Small intestine (tissue), 7 donors: ENCODE data around the gene UBE2L5. TPM values are rescaled to one million over a fixed set of nuclear protein-coding genes. Genes with fewer than 3 reads are reported as not detected.

Source experiments
- DNase-seq, 2 donors: peaks; one replicate each; pipeline versions ENCODE4 v3.0.0 to v3.0.0-alpha.2; 2013
- FAIRE-seq: peaks from 2 replicates; lab custom pipeline; 2012; peaks lifted over from hg19 to GRCh38; lab: Jason Lieb, UNC
- H3K27ac ChIP-seq, 3 donors: one replicate each; pipeline ENCODE4 v1.5.1; 2013; ENCODE audit warnings: low read length in 2 of 3, mild to moderate bottlenecking in 2 of 3, control low read depth in 1 of 3, inconsistent platforms in 1 of 3, low read depth in 1 of 3, moderate library complexity in 1 of 3
- H3K27me3 ChIP-seq, 3 donors: one replicate each; pipeline ENCODE4 v1.6.1; 2013; ENCODE audit warnings: low read length in 3 of 3, inconsistent platforms in 1 of 3; ENCODE audit not compliant: control insufficient read depth in 3 of 3, insufficient read depth in 3 of 3
- H3K36me3 ChIP-seq, 3 donors: one replicate each; pipeline ENCODE4 v1.6.1; 2013; ENCODE audit warnings: low read length in 3 of 3, inconsistent platforms in 1 of 3, low read depth in 1 of 3, mild to moderate bottlenecking in 1 of 3, moderate library complexity in 1 of 3; ENCODE audit not compliant: control insufficient read depth in 3 of 3, insufficient read depth in 2 of 3
- H3K4me1 ChIP-seq, 3 donors: one replicate each; pipeline ENCODE4 v1.6.1; 2013; ENCODE audit warnings: low read length in 2 of 3, inconsistent platforms in 1 of 3, low read depth in 1 of 3, mild to moderate bottlenecking in 1 of 3, moderate library complexity in 1 of 3; ENCODE audit not compliant: control insufficient read depth in 3 of 3, insufficient read depth in 2 of 3
- H3K4me3 ChIP-seq, 3 donors: one replicate each; pipeline ENCODE4 v1.5.1; 2013; ENCODE audit warnings: low read length in 3 of 3, control low read depth in 1 of 3, inconsistent platforms in 1 of 3, low read depth in 1 of 3, mild to moderate bottlenecking in 1 of 3, moderate library complexity in 1 of 3
- H3K9me3 ChIP-seq, 2 donors: one replicate each; pipeline ENCODE4 v1.6.1; 2013; ENCODE audit warnings: low read depth in 1 of 2, low read length in 1 of 2; ENCODE audit not compliant: control insufficient read depth in 2 of 2, insufficient read depth in 1 of 2
- WGBS, 3 donors: extraction: QIAGEN DNeasy Blood & Tissue Kit; methylation state at CpG; one replicate each; pipeline ENCODE4 v1.1.7; 2013; 5-methylcytosine and 5-hydroxymethylcytosine counted together
- polyA plus RNA-seq, 4 donors: library from polyadenylated mRNA; stranded (reverse) in 3 of 4; unstranded in 1 of 4; fragments of 200-250 nt in 3 of 4; fragments of 120-200 nt in 1 of 4; gene quantifications; one replicate each; pipeline versions ENCODE4 v1.2.1 to v1.2.3, GENCODE V29; 2013
- donor health status: healthy with polysubstance abuse.
- donor health status: control.
- donor health status: control.
- donor health status: Bipolar disorder and iron deficiency.
- donor health status: healthy.

UBE2L5 gene
- polyA plus RNA-seq, 4 donors = 0.18 TPM; not detected in 3

GRCh38 chr13:30464496-30465342, 42.4 kb downstream of the UBE2L5 start:
- DNase-seq (peak; percentile 70 to 91), FAIRE-seq (no peak)
- Histone ChIP-seq H3K27me3 (no peaks in the 10 kb centered on the region), H3K4me3 (peak overlapping the region; percentile 62 to 97 (median 95)), H3K4me1 (peaks cover 0 to 15% (median 0%) of the 10 kb centered on the region in 3 donors), H3K27ac (peak overlapping the region; percentile 94 to 100 (median 99)), H3K9me3 (no peaks in the 10 kb centered on the region), H3K36me3 (peaks cover 0 to 3% (median 0%) of the 10 kb centered on the region in 3 donors)
- 0 to 2% (median 1%) methylated on average over 17 to 136 of the region's 136 CpGs for WGBS, 3 donors

DNA sequence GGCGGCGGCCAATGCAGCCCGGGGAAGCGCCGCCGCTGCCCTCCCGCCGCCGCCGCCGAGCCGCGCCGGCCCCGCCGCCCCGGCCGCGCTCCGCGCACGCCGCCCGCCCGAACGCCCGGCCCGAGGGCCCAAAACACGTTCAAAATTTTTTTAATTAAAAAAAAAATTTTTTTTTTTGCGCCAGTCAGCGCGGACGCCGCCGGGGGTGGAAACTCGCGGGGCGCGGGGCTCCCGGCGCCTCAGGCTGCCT, 43.0 kb downstream of the UBE2L5 start:
- FAIRE-seq (no peak), DNase-seq (no peak)
- no peaks in the 10 kb centered on the region for H3K9me3 ChIP-seq

GRCh38 chr13:30465593-30466357, 43.5 kb downstream of the UBE2L5 start, which contains the start of gene HMGB1:
HMGB1 (minus strand) TSS chr13:30465936; CDS start chr13:30463680, 2,256 bp downstream.
- Histone ChIP-seq H3K4me3 (peak within 1 kb of the TSS; percentile 50 to 97 (median 95)), H3K27me3 (no peaks in the 10 kb centered on the region), H3K4me1 (peaks cover 0 to 15% (median 0%) of the 10 kb centered on the region in 3 donors), H3K36me3 (peaks cover 0 to 3% (median 0%) of the 10 kb centered on the region in 3 donors), H3K27ac (peak within 1 kb of the TSS; percentile 94 to 100 (median 100)), H3K9me3 (no peaks in the 10 kb centered on the region)
- FAIRE-seq = no peak
- 0% methylated on average over 44 to 57 of the region's 57 CpGs for WGBS, 3 donors
- peak; percentile 97 to 99 for DNase-seq

More for the DNA sequence above, 43.0 kb downstream of the UBE2L5 start:
- WGBS, 3 donors = 0 to 1% (median 1%) methylated on average over 22 to 41 of the region's 41 CpGs
- Histone ChIP-seq H3K36me3 (peaks cover 0 to 3% (median 0%) of the 10 kb centered on the region in 3 donors), H3K4me3 (peak overlapping the region; percentile 50 to 97 (median 95)), H3K27me3 (no peaks in the 10 kb centered on the region), H3K27ac (peak overlapping the region; percentile 90 to 100 (median 100)), H3K4me1 (peaks cover 0 to 15% (median 0%) of the 10 kb centered on the region in 3 donors)

DNA sequence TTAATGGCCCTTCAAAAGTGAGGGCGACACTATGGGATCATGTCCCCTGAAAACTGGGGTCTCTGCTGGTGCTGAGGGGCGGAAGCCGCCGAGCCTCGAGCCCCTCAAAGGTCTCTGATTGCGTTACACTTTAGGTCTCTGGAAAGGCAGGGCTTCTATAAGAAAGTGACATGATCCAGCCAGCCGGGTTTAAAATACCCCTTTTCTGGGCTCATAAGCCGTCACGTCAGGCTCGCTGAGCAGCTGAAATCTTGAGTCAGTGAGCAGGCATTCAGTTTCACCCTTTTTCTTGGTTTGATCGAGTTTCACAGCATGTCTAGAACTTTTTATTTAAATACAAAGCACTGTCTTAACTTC, 44.0 kb downstream of the UBE2L5 start:
- WGBS, 3 donors = 2 to 7% (median 2%) methylated on average over 11 of the region's 11 CpGs
- Histone ChIP-seq H3K4me1 (peaks cover 0 to 15% (median 0%) of the 10 kb centered on the region in 3 donors), H3K4me3 (peak overlapping the region in 1 of 3 donors; percentile 18), H3K36me3 (peaks cover 0 to 3% (median 0%) of the 10 kb centered on the region in 3 donors), H3K27me3 (no peaks in the 10 kb centered on the region), H3K9me3 (no peaks in the 10 kb centered on the region), H3K27ac (peak overlapping the region in 2 of 3 donors; percentile 57 to 100)
- no peak for FAIRE-seq
- no peak for DNase-seq

- Histone ChIP-seq H3K4me1 (peaks cover 0 to 15% (median 0%) of the 10 kb centered on the region in 3 donors), H3K9me3 (no peaks in the 10 kb centered on the region), H3K27ac (no peak overlapping the region), H3K4me3 (no peak overlapping the region), H3K27me3 (no peaks in the 10 kb centered on the region), H3K36me3 (peaks cover 0 to 3% (median 0%) of the 10 kb centered on the region in 3 donors)
- FAIRE-seq = no peak
- WGBS, 3 donors = 44 to 52% (median 49%) methylated on average over 4 of the region's 4 CpGs
- DNase-seq = no peak
Observed at GRCh38 chr13:30466841-30467252, 44.6 kb downstream of the UBE2L5 start.

DNA sequence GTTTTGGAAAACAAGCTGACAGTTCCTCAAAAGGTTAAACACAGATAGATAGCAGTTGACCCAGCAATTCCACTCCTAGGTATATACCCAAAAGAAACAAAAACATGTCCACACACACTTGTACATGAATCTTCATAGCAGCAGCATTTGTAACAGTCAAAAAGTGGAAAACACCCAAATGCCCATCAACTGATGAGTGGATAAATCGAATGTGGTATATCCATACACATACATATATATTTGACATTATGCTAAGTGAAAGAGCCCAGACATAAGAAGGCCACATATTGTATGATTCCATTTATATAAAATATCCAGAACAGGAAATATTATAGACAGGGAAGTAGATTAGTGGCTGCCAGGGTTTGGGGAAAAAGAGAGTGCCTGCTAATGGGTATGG, 51.4 kb downstream of the UBE2L5 start:
- FAIRE-seq (no peak), DNase-seq (no peak)
- H3K27ac ChIP-seq = no peak overlapping the region
- WGBS, 3 donors = 97 to 100% (median 99%) methylated on average over 1 of the region's 1 CpG
- H3K4me1 ChIP-seq = no peaks in the 10 kb centered on the region
- no peaks in the 10 kb centered on the region for H3K36me3 ChIP-seq
- no peak overlapping the region for H3K4me3 ChIP-seq
- H3K27me3 ChIP-seq = no peaks in the 10 kb centered on the region
- H3K9me3 ChIP-seq = no peaks in the 10 kb centered on the region

DNA sequence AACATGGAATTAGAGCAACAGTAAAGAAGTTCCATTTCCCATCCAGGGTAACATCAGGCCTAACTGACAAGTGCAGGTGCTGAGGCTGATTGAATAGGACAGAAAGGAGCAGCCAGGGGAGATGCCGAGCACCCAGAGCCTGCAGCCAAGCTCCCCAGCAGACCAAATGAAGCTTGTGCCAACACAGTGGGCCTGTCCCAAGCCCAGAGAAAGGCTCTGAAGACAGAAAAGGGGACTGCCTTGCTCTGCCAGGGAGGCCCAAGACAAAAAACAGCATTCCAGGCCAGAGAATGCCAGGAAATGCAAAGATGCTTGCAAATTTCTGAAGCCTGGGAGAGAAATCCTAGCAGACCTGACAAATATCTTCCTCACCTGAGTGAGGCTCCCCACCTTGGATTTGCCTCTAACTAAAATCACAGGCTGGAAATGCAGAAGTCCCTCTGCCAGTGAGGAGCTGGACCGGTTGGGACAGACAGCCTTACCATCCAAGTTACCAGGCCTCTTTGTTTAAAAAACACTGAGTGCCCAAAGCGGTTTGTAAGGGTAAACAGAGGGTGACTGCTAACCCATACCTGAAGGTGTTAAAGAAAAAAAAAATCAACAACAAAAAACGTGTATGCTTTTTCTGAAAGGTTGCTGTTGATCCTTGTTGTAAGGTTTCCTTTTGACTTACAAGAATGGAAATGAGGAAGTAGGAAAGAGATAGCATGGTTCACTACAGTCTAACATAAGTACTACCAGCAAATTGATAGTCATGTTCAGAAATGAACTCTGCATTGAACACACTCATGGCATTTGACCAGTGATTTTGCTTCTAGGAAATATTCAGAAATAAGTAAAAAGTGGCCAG, 55.3 kb downstream of the UBE2L5 start:
- Histone ChIP-seq H3K9me3 (no peaks in the 10 kb centered on the region), H3K4me3 (no peak overlapping the region), H3K27me3 (no peaks in the 10 kb centered on the region), H3K27ac (no peak overlapping the region), H3K36me3 (no peaks in the 10 kb centered on the region), H3K4me1 (peaks cover 0 to 15% (median 2%) of the 10 kb centered on the region in 3 donors)
- 72 to 77% (median 76%) methylated on average over 4 of the region's 4 CpGs for WGBS, 3 donors
- DNase-seq = no peak
- no peak for FAIRE-seq
